ACHN (cell line): ENCODE data around the gene JMJD1C.

Experiments used
- DNase-seq: peaks from one replicate; pipeline ENCODE4 v3.0.0-alpha.2; 2015
- in situ Hi-C: cut with HindIII; loops from 2 replicates; pipeline ENCODE4 v1.10.0; 2017; ENCODE audit warnings: low sequenced_read_pairs, low pct_ligation_motif_present, low pct_unique_long_range_greater_than_20kb

Gene JMJD1C

DNA sequence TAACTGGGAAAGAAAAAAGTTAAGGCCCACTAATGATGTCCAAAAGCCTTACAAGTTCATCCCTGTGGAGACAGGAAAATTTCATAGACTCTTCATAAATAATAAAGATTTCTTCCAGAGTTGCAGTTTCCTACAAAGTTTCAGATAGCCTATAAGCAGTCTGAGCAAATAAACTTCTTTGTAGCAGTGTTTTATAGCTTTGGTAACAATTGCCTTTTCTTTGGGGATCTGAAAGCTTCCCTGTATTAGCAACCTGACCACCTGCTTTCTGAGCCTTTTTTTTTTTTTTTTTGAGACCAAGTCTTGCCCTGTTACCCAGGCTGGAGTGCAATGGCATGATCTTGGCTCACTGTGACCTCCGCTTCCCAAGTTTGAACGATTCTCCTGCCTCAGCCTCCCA is 182.7 kb downstream of the JMJD1C start:
- in situ Hi-C loops = no loop called here
- no peak for DNase-seq

DNA sequence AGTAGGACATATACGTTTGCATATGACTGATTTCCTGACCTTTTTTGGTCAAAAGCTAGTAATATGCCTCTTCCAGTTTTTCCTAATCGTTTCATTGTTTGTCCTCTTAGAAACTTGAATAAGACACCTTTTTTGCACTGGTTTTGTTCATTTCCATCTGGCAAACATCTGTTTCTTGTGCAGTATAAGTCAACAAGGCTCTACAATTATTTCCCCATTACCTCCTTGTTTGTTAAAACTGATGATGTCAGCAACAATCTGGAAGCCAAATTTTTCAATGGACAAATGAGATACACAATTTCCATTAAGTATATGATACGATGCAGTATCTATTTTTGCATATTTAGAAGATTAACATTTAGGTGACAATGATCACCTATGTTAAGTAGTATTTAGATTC is 183.8 kb downstream of the JMJD1C start:
- in situ Hi-C loops = no loop called here
- no peak for DNase-seq

DNA sequence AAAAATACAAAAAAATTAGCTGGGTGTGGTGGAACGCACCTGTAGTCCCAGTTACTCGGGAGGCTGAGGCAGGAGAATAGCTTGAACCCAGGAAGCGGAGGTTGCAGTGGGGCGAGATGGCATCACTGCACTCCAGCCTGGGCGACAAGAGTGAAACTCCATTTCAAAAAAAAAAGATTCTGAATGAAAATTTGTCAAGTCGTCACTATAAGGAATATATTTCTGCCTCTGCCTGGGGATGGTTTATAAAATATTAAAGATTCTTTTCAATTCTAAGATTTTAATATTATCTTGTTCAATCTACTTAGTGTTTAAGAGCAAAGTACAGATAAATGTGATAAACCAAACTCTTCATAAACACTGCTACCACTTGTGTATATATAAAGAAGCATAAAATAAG is 185.4 kb downstream of the JMJD1C start:
- no peak for DNase-seq
- in situ Hi-C loops = no loop called here

DNA sequence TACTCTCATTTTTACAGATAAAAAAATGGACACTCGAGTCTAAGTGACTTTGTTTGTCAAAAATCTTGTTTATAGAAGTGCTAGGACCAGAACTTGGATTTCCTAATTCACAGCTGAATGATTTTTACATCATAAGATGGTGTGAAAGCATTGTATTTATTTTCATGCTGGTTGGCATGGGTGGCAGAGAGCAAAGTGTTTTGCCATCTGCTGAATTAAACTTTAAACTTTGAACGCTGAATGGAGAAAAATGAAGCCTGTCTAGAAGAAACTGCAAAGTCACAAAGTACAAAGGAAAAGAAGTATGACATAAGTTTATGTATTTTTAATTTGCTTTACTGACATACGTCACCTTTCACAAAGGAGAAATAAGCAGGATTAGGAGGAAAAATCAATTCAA is 190.7 kb downstream of the JMJD1C start:
- no peak for DNase-seq
- in situ Hi-C loops = no loop called here

DNA sequence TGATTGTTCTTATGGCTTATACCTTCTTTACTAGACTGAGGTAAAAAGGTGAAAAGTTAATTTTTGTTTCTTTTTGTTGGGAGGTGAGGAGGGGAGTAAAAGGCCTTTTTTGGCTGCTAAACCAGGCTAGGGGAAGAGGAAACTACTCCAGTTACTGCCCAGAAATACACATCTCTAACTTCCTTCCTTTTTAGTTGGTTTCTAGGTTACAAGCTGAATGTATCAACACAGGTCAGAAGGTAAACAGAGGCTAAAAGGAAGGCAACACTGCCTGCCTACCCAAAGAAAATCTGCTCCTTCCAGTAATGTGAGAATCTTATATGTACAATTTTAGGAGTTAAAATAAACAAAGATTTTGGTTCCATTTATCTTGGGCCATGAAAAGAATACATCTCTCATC is 192.2 kb downstream of the JMJD1C start:
- DNase-seq = no peak
- in situ Hi-C loops = no loop called here

DNA sequence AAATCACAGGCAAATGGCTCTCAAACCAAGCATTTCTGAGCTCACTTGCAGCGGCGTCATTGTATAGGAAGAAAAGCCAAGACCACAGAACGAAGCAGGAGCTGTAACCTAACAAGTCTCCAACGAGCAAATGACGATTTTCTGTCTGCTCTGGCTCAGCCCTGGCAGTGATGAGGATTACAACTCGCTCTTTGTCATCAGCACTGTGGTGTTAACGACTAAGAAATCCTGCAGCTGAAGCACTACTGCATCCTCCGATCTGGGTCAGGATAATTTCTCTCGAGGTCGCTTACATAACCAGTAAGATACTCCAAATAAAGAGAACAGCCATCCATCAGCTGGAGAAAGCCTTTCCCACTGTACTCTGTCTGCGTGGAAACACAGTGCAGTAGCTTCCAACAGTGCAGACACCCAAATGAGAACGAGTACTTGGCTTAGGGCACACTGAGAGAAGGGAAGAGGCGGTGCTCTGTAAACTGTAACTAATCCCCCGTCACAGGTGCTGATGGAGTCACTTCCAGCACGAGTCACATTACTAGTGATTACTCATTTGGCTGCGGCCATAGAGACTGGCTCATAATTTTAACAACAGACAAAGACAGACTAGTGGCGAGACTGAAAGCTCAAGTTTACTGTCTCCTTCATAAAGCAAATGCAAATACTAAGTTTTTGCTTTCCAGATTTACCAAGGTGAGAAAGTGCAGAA is 196.8 kb downstream of the JMJD1C start:
- in situ Hi-C loops = no loop called here
- DNase-seq = peak; percentile 99

DNA sequence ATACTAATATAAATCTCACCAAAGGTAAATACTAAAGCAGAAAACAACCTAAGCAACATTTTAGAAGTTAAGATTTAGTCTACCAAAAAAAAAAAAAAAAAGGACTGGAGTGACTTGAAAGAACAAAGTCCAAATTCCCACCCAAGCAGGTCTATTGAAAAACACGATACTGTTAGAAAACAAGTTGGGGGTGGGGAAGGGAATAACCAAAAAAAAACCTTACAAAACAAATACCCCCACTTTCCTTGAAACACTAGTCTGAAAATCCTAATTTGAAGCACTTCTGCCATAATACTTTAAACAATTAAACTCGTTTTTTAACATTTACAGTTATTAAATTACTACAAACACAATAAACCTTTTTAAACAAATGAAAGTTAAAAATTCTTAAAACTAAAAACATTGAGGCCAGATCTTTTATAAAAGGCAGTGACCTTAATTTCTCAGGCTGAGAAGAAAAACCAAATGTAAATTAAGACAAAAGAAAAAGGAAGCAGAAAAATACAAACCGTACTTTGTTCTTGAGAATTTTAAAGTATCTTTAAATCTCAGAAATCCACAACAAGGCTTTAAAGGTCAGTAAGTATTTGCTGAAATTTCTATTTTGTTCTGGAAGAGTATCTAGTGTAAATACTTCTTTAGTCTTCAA is 197.5 kb downstream of the JMJD1C start:
- in situ Hi-C loops = no loop called here
- DNase-seq = peak; percentile 63

DNA sequence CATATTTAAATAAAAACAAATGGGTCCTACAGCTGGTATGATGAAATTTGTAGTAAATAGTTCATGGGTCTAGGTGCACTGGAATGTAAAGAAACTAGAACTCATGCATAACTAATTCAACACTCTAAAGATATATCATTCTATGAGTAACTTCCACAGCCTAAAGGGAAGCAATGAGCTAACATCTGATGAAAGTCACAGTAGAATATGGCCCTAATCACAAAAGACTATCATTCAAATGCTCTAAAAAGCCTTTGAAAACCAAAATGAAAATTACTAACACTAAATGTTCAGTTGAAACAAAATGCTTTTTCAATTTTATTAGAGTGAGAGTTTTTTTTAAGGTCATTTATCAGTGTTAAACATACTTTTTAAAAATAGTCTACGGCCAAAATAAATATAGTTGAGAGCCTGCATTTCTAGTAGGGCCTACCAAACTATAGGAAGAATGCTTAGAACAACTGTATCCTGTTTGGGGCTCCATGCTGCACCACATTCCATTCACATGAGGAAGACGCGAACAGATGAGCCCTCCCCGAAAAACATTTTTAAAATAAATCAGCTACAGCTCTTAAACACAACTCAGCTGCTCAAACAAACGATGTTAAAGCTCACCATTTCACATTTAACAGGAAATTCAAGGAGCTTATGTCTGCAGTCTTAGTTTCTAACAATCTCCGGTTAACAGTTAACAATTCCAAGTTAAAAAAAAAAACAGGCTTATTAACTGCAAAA is 198.2 kb downstream of the JMJD1C start:
- peak; percentile 83 for DNase-seq
- in situ Hi-C loops = no loop called here

DNA sequence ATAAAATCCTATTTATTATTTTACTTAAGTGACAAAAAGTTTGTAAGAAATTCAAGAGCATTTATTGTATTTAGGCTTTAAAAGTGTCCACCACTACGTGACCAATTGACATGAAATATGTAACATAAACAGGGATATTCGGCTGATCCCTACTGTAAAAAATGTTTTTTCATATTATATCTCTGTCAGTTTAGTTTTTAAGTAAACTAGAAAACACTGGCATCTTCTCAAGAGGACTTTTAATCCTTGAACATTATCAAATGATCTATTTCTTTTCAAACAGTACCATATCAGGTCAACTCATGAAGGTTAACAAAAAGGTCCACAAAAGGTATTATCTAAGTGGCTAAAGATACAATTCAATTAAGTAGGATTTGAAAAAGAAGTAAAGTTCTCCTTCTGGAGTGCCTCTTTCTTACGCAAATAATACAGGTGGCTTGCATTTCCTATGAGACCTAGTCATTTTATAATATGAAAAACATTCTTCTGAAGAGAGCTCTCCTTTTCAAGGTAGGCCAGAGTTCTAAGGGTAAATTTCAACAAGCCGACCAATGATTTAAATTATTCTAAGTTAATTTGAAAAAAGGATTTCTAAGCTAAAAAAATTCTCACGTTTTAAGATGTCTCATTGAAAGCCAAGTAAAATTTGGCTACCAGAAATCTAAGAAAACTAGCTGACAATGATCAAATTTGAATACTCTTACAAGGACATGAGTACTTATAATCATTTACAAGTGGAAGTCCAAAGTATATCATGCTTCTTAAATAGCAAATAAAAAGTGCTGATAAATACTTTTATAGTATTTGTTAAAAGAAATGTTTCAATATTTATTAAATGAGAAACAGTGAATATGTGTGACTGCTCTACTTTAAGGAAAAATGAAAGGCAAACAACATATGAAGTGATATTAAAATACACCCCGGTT is 199.1 kb downstream of the JMJD1C start:
- in situ Hi-C loops = no loop called here
- DNase-seq = peak; percentile 34

DNA sequence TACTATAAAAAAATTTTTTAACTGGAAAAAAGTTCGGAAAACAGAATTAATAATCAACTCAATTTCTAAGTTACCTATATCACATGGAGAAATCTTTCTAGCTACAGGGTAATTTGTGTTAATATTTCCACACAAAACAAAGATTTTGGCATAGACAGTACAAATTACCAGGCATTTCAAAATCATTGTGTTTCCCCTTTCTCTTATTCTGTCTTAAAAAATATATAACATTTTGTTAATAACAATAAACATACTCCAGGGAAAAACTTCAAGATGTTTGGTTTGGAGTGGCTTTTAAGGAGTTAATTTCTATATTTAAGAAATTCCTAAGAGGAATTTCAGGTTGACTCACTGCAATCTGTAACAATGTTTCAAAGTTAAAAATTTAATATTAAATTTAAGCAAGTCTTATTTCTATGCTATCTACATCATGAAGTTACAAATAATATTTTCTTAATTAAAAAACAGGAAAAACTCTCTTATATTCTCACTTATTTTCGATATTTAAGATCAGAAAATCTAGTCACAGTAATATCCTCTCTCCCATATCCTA is 200.0 kb downstream of the JMJD1C start:
- DNase-seq = no peak
- in situ Hi-C loops = no loop called here

DNA sequence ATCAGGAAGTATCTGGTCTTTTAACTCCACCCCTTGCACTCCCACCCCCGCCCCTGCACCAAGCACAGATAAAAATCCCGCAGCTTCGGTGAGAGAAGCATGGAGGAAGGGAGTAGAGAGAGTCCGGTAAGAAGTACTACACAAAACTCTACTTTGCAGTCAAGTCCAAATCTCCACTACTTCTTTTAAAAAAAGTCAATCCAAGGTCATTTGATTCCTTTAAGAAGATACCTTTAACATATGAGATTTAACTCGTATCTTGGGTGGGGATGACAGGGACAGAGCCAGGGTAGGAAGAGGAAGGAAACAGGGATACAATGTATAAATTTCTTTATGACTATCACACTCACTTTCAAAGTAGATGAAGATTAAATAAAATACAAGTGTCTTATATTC is 200.6 kb downstream of the JMJD1C start:
- in situ Hi-C loops = no loop called here

DNA sequence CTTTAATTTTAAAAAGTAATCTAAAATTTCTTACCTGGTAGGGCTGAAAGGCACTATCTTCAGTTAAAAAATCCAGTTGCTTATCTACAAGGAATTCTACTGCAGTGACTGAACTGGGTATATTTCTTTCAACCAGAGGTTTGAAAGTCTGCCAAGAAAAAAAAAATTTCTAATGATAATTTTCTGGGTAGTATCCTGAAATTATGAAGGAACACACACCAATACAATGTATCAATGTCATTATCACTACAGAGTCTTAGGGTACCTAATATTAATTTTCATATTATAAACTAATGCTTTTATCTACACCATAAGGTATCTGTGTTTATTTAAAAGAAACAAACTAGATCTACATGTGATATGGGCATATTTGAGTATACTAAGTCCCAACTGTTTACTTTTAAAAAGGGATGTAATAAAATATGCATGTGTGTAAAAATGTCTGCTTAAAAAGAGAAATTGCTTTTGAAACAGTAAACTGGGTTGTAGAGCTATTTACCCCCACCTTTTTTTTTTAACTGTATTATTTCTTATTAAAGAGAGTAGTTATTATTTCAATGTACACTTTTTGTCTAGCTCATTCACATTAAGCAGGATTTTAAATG is 201.1 kb downstream of the JMJD1C start:
- in situ Hi-C loops = no loop called here
- no peak for DNase-seq

More for the DNA sequence above, 200.6 kb downstream of the JMJD1C start:
- peak; percentile 71 for DNase-seq

DNA sequence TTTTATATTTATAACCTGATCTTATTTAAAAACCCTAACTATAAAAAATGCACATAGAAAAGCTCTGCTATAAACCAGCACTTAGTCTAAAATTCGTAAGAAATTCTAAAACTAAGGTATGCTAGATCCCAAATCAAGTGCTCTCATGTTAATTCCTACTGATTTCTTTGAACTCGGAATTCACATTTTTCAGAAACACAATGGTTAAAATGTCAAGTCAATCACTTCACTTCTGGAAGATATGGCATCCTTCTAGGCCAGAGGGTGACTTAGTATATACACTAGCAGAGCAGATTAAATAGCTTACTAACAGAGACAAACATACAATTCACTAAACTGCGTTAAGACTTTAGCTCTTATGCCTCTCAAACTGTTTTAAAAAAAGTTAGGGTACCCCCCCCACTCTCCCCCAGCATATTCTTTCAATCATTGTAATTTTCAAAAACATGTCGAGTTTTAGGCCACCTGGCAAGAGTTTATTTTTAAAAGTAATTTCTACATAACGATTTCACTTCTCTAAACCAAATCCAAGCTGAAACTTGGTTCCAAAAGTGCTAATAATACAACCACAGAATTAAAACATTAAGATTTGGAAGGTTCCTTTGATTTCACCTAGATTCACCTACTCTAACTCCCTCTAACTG is 203.2 kb downstream of the JMJD1C start:
- no peak for DNase-seq
- in situ Hi-C loops = no loop called here

DNA sequence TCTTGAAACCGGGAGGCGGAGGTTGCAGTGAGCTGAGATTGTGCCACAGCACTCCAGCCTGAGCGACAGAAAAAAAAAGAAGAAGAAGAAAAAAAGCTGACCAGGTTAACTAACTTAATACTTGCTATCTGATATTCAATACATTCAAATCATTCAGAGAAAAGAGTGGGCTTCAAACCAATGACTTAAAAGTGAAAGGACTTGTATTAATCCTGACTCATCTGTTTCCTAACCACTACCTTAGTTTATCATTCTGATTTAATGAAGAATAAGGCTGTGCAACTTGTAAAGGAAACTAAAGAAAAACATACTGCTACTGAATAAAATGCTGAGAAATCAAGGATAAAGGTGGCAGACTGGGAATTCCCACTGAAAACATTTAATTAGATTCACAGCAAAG is 204.3 kb downstream of the JMJD1C start:
- DNase-seq = no peak
- in situ Hi-C loops = no loop called here

DNA sequence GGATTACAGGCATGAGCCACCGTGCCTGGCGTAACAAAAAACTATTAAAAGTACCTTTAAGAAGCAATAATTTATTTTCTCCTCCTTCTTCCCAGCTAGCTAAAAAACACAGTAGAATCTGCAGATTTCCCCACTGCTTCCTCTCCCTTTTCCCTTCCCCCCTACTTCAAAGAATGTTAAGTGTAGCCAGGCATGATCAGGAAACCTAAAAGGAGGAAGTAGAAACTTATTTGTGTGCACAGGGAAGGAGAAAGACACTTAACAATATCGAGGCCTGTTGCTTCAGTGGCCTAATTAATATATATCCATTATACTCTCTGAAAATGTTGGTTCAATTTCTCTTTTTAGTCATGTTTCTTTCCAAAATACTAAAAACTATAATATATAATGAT is 204.9 kb downstream of the JMJD1C start:
- in situ Hi-C loops = no loop called here
- no peak for DNase-seq

DNA sequence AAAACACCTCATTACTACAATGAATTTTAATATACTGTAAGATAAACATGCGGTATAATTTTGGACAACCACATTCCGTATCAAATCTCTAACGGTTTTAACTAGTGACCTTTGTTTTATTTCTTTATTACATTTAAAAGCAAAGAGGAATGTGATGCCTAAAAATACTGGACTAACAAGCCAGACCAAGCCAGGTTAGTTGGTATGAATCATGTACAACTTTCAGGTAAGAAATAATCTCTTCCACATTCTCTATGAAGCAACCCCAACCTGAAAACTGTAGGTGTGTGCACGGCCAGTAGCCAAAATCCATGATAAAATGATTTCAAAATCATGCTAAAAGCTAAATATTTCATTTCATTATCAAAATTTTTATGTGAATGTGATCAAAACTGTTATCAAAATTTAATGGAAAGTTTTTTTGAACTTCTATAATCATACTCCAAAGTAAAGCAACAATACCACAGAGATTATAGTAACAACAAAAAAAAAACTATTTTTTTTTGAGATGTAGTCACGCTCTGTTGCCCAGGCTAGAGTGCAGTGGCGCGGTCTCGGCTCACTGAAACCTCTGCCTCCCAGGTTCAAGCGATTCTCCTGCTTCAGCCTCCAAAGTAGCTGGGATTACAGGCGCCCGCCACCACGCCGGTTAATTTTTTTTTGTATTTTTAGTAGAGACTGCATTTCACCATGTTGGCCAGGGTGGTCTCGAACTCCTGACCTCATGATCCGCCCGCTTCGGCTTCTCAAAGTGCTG is 205.5 kb downstream of the JMJD1C start:
- no peak for DNase-seq

More for the DNA sequence above, 205.5 kb downstream of the JMJD1C start:
- in situ Hi-C loops = no loop called here
